GM21447 (cell line): Measurements from ENCODE around the gene ZC3H12C.

Experiments used
- ATAC-seq: cut with Tn5 transposase; IDR thresholded peaks from one replicate; pipeline ENCODE4 v1.9.1; 2021; ENCODE audit not compliant: unreplicated experiment

Gene ZC3H12C

DNA sequence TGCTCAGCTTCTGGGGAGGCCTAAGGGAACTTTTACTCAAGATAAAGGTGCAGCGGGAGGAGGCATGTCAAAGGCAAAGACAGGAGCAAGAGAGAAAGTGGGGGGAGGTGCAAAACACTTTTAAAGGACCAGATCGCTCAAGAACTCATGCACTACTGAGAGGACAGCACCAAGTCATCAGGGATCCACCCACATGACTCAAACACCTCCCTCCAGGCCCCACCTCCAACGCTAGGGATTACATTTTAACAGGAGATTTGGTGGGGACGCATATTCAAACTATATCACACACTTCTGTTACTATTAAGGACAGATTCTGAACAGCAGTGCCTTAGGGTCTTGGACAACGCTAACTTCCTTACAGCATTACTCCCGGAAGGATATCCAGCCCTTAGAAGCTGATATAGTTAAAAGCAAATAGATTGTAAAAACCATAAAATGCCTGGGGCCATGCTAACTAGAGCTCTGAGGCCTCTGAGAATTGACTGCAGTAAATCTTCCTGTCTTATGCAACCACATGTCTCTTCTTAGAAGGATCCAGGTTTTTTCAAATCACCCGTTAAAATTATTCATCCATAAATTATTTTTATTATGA is 16.7 kb upstream of the ZC3H12C start:
- ATAC-seq = peak; percentile 46

DNA sequence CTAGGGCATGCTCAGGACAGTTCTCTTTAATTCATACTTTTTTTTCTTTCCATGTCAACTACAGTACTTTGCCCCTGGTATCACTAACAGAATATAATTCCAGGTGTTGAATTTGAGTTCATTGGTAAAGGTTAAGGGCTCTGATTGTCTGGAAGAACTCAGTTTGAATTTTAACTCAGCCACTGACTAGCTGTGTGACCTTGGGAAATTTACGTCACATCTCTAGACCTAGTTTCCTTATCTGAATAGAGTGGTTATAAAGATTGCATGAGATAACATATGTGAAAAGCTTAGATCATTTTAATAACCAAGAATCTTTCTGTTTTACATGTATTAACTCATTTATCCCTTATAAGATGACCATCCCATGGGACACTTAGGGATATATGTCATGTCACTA is 15.8 kb upstream of the ZC3H12C start:
- ATAC-seq = peak; percentile 28

- peak; percentile 90 for ATAC-seq
These were observed 15.3 kb upstream of the ZC3H12C start for GRCh38 chr11:110077831-110078325.

GRCh38 chr11:110078923-110079544 is 14.2 kb upstream of the ZC3H12C start:
- no peak for ATAC-seq

GRCh38 chr11:110079726-110080125 is 13.5 kb upstream of the ZC3H12C start:
- ATAC-seq = no peak

DNA sequence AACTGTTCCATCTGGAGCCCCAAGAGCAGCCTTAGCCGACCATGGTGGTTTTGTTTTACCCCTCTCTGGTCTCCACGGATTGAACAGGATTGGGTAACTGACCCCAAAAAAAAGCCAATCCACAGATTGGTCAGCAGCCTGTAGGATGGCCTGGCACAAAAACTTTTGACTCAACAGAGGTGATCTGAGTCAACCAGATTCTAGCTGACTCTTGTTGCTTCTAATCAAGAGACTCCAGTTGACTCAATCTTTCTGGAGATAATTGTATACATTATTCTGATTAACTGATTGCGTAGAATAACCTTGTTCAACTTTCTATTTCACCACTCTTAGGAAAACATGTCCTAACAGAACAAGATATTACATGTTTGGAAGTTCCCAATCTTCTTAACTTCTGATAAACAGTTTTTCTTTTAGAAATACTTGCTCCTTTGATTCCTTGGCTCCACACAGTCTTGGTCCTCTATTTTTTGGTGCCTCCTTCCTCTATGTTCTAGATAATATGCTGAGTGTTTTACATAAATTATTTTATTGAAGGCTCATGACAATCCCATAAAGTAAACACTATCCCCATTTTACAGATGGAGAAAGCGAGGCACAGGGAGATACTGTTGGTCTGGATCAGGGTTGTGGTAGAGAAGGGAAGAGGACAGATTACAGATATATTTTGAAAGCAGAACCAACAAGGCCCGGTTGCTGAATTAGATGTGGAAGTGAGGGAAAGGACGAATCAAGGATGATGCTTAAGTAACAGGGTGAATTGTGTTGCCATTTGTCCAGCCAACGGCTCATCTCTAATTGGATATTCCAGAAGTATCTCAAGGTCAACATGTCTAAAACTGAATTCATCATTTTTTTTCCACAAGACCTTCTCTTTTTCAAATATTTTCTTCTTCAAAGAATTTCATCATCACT is 11.5 kb upstream of the ZC3H12C start:
- no peak for ATAC-seq

DNA sequence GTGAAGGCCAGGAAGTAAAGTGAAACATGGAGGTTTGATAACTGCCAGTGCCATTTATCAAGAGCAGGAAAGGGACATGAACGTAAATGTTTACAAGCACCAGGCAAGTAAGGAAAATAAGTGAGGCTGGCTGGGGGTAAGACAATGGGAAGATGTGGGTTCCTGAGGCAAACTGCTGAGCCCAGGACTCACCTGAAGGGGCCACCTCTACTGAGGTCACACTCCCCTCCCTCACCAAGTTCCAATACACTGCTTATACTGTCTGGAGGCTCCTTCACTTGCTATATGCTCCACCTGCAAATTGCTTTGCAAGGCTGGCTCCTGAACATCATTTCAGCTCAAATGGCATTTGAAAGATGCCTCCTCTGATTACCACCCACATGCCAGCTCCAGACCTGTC is 10.3 kb upstream of the ZC3H12C start:
- no peak for ATAC-seq

DNA sequence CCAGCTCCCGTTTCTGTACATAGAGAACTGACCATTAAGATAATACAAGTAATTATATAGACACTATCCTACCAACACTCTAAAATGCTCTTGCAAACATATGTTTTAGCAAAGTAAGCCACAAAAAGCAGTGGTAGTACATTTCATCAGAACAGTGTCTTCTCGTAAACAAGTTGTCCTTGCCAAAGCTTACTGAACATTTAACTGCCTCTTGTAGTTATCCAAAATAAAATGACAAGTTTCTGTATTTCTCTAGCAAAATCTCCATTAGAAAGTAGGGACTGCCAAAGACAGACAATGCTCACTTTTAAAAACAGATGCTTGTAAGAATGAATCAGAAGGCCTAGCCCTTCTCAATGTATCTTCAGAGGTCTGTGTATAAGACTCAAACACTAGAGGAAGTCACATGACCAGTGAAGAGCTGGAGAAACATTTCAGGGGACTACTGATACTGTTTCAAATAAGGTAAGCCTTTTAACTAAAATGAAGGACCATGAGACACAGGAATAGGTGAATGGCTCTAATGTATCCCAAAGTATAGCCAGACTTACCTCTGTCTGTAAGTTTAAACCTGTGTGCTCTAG is 7.8 kb upstream of the ZC3H12C start:
- no peak for ATAC-seq

GRCh38 chr11:110086892-110087309 is 6.3 kb upstream of the ZC3H12C start:
- no peak for ATAC-seq

GRCh38 chr11:110087812-110088534 is 5.2 kb upstream of the ZC3H12C start:
- ATAC-seq = no peak

- no peak for ATAC-seq
These were observed 4.5 kb upstream of the ZC3H12C start for GRCh38 chr11:110088535-110089344.

DNA sequence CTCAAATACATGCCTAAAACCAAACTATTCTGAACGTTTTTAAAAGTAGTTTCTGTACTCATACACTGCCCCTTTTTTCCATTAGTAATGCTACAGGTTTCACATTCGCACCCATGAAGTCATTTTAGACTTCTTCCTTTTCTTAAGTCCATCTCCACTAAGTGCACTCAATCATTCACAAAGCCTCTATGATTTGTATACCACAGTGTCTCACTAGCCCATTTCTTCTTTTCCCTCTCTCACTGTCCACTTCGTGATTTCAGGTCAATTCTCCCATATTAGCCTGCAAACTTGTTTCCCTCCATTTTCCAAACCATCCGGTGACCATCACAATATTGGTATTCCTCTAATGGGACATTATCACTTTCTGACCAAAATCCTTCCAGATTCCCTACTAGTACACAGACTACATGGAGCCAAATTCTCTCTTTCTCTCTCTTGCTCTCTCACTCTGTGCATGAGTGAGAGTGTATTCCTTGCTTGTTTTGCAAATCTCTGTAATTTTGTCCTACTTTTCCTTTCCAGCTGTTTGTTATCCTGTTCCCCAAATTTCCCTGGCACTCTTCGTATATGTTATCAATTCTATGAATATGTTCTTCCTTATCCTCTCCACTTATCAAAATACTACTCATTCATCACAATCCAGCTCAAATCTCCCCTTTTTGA is 3.4 kb upstream of the ZC3H12C start:
- peak; percentile 28 for ATAC-seq

DNA sequence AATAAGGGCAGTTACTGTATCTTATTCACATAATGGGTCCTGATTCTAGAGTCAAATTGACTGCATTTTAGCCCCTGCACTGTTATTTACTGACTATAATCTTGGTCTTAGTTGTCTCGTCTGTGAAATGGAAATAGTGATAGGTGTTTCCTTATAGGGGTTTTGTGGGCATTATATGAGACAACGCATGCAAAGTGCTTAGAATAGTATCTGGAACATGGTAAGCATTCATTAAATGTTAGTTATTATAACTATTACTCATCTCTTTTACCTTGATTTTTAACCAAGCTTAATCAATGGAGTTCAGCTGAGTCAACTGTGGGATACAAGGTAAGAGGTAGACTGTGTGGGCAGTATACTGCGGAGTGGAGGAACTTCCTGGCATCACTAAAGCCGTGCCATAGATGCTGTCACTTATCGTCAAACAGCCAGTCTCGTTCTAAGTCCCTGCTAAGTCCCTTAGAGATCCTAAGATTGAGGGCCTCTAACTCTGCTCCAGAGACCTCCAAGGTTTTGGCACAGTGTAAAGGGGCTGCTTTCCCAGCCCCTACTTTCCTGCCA is 2.6 kb upstream of the ZC3H12C start:
- ATAC-seq = no peak

DNA sequence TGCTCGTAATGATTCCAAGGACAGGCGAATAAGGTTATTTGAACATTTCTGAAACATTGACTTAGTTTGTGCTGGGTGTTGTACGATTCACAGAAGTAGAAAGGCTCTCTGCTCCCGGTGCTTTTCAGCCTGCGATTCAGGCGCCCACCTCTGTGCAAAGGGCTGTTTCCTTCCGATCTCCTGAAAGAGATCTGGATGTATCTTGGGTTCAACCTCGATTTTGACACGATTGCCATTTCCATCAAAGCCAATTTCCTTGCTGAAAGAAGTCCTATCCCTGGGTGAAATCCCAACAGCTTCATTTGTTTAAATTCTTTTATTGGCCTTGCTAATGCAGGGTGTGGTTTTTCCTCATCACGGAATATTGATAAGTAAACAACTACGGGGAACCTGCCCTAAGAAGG is 1.1 kb upstream of the ZC3H12C start:
- no peak for ATAC-seq

GRCh38 chr11:110093407-110094297 is 460 bp downstream of the ZC3H12C start:
- ATAC-seq = peak; percentile 18

GRCh38 chr11:110094298-110095285 is 1.4 kb downstream of the ZC3H12C start:
- no peak for ATAC-seq

- no peak for ATAC-seq
These were observed 2.4 kb downstream of the ZC3H12C start for GRCh38 chr11:110095554-110095953.
